Endodermal cell (in vitro differentiated cells): ENCODE measurements around the gene NR1I2. TPM values are rescaled to one million over a fixed set of nuclear protein-coding genes. Genes with fewer than 3 reads are reported as not detected.

Experiments
- DNase-seq: peaks from one replicate; pipeline ENCODE4 v3.0.0-alpha.2; 2017
- H3K27ac ChIP-seq: 2 replicates; pipeline ENCODE4 v1.5.1; 2013; ENCODE audit warnings: mild to moderate bottlenecking, low read depth, low read length, moderate library complexity
- H3K27me3 ChIP-seq: 2 replicates; pipeline ENCODE4 v1.6.1; 2013; ENCODE audit warnings: mild to moderate bottlenecking, low read length, moderate library complexity; ENCODE audit not compliant: insufficient read depth, control insufficient read depth, poor library complexity, severe bottlenecking
- H3K36me3 ChIP-seq: 2 replicates; pipeline ENCODE4 v1.7.0; 2013; ENCODE audit warnings: mild to moderate bottlenecking, low read length, moderate library complexity; ENCODE audit not compliant: control insufficient read depth, insufficient read depth
- H3K4me1 ChIP-seq: one replicate; pipeline ENCODE4 v1.7.0; 2013; ENCODE audit warnings: low read length; ENCODE audit not compliant: control insufficient read depth, insufficient read depth
- H3K4me3 ChIP-seq: 2 replicates; pipeline ENCODE4 v1.5.1; 2013; ENCODE audit warnings: mild to moderate bottlenecking, low read length, moderate library complexity
- H3K9ac ChIP-seq: 2 replicates; pipeline ENCODE4 v1.6.1; 2013; ENCODE audit warnings: mild to moderate bottlenecking, low read length, moderate library complexity; ENCODE audit not compliant: poor library complexity, severe bottlenecking; ENCODE audit errors: extremely low read depth
- H3K9me3 ChIP-seq: 2 replicates; pipeline ENCODE4 v1.6.1; 2013; ENCODE audit warnings: mild to moderate bottlenecking, low read length, moderate library complexity; ENCODE audit not compliant: control insufficient read depth
- H3K27ac Mint-ChIP-seq: 2 replicates; pipeline ENCODE4 v1.8.0; 2020; ENCODE audit warnings: mixed read lengths
- H3K27me3 Mint-ChIP-seq: 2 replicates; pipeline ENCODE4 v1.8.0; 2021; ENCODE audit warnings: mild to moderate bottlenecking, mixed read lengths; ENCODE audit not compliant: insufficient read depth
- H3K36me3 Mint-ChIP-seq: 2 replicates; pipeline ENCODE4 v1.8.0; 2020; ENCODE audit warnings: low read depth, mixed read lengths
- H3K4me1 Mint-ChIP-seq: 2 replicates; pipeline ENCODE4 v1.8.0; 2020; ENCODE audit warnings: mixed read lengths
- H3K4me3 Mint-ChIP-seq: 2 replicates; pipeline ENCODE4 v1.8.0; 2020; ENCODE audit warnings: mild to moderate bottlenecking, moderate library complexity, mixed read lengths
- H3K9me3 Mint-ChIP-seq: 2 replicates; pipeline ENCODE4 v1.8.0; 2020; ENCODE audit warnings: mild to moderate bottlenecking, mixed read lengths
- CTCF ChIP-seq: fragments of 200-600 bp; sonication (generic); conservative IDR thresholded peaks from 2 replicates; pipeline ENCODE4 v1.5.0; 2021; ENCODE audit warnings: antibody characterized with exemption, mild to moderate bottlenecking
- WGBS, 2 experiments: methylation state at CpG; one replicate each; pipeline versions ENCODE4 v1.1.5 to v1.1.7; 2013; ENCODE audit warnings: missing lambda C conversion rate in 2 of 2, mixed read lengths in 1 of 2; ENCODE audit not compliant: insufficient coverage in 1 of 2, insufficient read length in 1 of 2; 5-methylcytosine and 5-hydroxymethylcytosine counted together
- total RNA-seq, 2 donors: library from RNA; stranded (reverse); fragmentation: NEBNext Ultra II Directional in 1 of 2; extraction: Animal tissue kit (Norgen Biotek cat#: 25700) in 1 of 2; gene quantifications; 2 replicates in 1 of 2; 3 replicates in 1 of 2; pipeline ENCODE4 v1.2.1, GENCODE V29; 2021

NR1I2 gene
- total RNA-seq, 2 donors from 2014 or later: 0.20 to 0.29 TPM

DNA sequence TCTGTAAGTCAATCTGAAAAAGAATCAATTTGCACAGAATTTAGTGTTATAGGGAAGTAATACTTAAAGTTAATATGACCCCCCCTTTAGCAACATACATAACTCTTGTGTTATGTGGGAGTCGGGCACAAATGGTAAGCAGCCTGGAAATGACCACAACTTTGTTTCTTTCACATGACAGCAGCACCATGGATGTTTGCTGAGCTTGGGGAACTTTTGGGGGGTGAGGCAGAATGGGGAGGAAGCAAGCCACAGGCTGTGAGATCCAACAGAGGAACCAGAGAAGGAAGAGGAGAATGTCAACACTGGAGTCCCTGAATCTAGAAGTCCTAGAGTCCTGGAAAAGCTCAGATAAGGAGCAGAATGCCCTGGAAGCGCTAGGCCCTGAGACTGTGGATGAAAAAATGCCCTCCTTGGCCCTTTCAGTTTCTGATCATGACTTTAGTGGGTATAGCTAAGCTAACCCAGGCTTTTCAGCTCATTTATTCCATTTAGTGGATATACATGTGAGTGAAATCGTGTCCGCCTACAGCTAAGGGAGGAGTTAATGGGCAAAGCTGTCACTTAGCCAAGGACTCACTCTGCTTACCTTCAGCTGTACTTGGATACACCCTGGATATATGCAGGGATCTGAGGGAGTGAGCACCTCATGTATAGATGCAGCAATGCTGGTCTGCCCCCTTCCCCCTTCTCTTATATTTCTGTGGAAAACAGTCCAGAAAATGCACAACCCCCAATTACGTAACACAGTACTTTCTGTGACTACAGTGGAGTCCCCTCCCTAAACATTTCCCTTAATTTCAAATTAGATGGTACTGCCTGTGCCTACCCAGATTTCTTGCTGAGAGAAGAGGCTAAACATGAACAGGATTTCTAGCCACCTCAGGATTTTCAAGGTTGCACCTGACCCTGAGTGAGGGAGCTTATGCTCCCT lies 40.0 kb upstream of the NR1I2 start:
- H3K4me1 Mint-ChIP-seq: no peaks in the 10 kb centered on the region
- H3K9me3 ChIP-seq: no peaks in the 10 kb centered on the region
- 90 to 92% methylated on average over 5 of the region's 5 CpGs for WGBS, 2 experiments

GRCh38 chr3:119743921-119744320 lies 38.0 kb upstream of the NR1I2 start:
- Histone ChIP-seq H3K9ac (no peak overlapping the region), H3K27ac (no peak overlapping the region), H3K4me3 (no peak overlapping the region), H3K27me3 (no peaks in the 10 kb centered on the region), H3K4me1 (no peaks in the 10 kb centered on the region), H3K36me3 (no peaks in the 10 kb centered on the region), H3K9me3 (no peaks in the 10 kb centered on the region)
- H3K4me1 Mint-ChIP-seq: no peaks in the 10 kb centered on the region
- no peaks in the 10 kb centered on the region for H3K9me3 Mint-ChIP-seq
- DNase-seq: no peak
- H3K36me3 Mint-ChIP-seq: no peaks in the 10 kb centered on the region
- TF ChIP-seq CTCF: no peak
- no peak overlapping the region for H3K4me3 Mint-ChIP-seq
- no peaks in the 10 kb centered on the region for H3K27me3 Mint-ChIP-seq
- H3K27ac Mint-ChIP-seq: no peak overlapping the region
- 96 to 98% methylated on average over 6 to 10 of the region's 10 CpGs for WGBS, 2 experiments

More for the DNA sequence above, 40.0 kb upstream of the NR1I2 start:
- H3K4me3 Mint-ChIP-seq: no peak overlapping the region
- no peaks in the 10 kb centered on the region for H3K9me3 Mint-ChIP-seq
- no peak for TF ChIP-seq CTCF
- no peaks in the 10 kb centered on the region for H3K36me3 Mint-ChIP-seq
- no peak overlapping the region for H3K27ac Mint-ChIP-seq
- Histone ChIP-seq H3K9ac (no peak overlapping the region), H3K4me1 (no peaks in the 10 kb centered on the region), H3K27ac (no peak overlapping the region), H3K4me3 (no peak overlapping the region), H3K36me3 (no peaks in the 10 kb centered on the region), H3K27me3 (no peaks in the 10 kb centered on the region)
- no peaks in the 10 kb centered on the region for H3K27me3 Mint-ChIP-seq
- no peak for DNase-seq

DNA sequence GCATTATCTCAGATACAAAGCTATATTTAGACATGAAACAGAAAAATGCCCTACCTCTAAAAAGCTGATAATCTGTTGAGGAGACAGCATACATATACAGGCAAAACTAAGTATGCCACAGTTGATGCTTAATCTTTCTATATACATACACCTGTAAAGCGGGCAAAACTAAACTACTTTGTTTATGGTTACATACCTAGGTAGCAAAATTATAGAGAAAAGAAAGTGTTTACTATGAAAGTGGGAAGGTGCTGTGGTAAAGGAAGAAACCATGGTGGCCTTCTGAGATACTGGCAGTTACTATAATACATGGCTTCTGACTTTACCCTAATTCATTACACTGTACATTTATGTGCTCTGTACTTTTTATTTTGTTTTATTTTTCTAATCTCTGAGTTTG lies 36.0 kb upstream of the NR1I2 start:
- TF ChIP-seq CTCF: no peak

More for the DNA sequence above, 36.0 kb upstream of the NR1I2 start:
- 90% methylated on average over 1 of the region's 1 CpG; no CpG with 5 or more reads in 1 of the 2 experiments for WGBS, 2 experiments
- Histone ChIP-seq H3K9me3 (no peaks in the 10 kb centered on the region), H3K9ac (no peak overlapping the region), H3K4me3 (no peak overlapping the region), H3K4me1 (no peaks in the 10 kb centered on the region), H3K27me3 (no peaks in the 10 kb centered on the region), H3K36me3 (no peaks in the 10 kb centered on the region), H3K27ac (no peak overlapping the region)
- Mint-ChIP-seq H3K27ac (no peak overlapping the region), H3K9me3 (no peaks in the 10 kb centered on the region), H3K4me1 (no peaks in the 10 kb centered on the region), H3K4me3 (no peak overlapping the region), H3K27me3 (peaks cover 3% of the 10 kb centered on the region), H3K36me3 (no peaks in the 10 kb centered on the region)
- no peak for DNase-seq
